HepG2 (cell line): ENCODE measurements around the gene ANAPC16. TPM values are rescaled to one million over a fixed set of nuclear protein-coding genes. Genes with fewer than 3 reads are reported as not detected.
A peak's percentile ranks its signal among the peaks of the same experiment; 100 is the strongest.

Experiments
- CAMTA2 ChIP-seq: sonication (generic); formaldehyde crosslinking; IDR thresholded peaks from 2 replicates; pipeline ENCODE4 v1.4.0; 2020; ENCODE audit warnings: mild to moderate bottlenecking, missing genetic modification reagents, borderline replicate concordance
- KLF15 ChIP-seq: sonication (generic); formaldehyde crosslinking; IDR thresholded peaks from 2 replicates; pipeline ENCODE4 v1.8.1; 2023; ENCODE audit warnings: borderline replicate concordance, mild to moderate bottlenecking, inconsistent platforms, missing genetic modification reagents, mixed read lengths
- MAX ChIP-seq: IDR thresholded peaks from 2 replicates; pipeline ENCODE4 v1.6.1; 2012; ENCODE audit warnings: inconsistent platforms
- PHF21A ChIP-seq: sonication (generic); formaldehyde crosslinking; IDR thresholded peaks from 2 replicates; pipeline ENCODE4 v1.5.0; 2020; ENCODE audit warnings: mild to moderate bottlenecking, missing genetic modification reagents
- REPIN1 ChIP-seq: sonication (generic); formaldehyde crosslinking; IDR thresholded peaks from 2 replicates; pipeline ENCODE4 v1.8.0; 2022; ENCODE audit warnings: missing genetic modification reagents, low read depth, mild to moderate bottlenecking, borderline replicate concordance
- RFX3 ChIP-seq: IDR thresholded peaks from 2 replicates; pipeline ENCODE4 v1.6.1; 2016; ENCODE audit warnings: missing biosample characterization, missing genetic modification reagents
- RNF2 ChIP-seq: fragments of 450-650 bp; conservative IDR thresholded peaks from 2 replicates; pipeline ENCODE4 v1.6.1; 2016; ENCODE audit warnings: low read depth
- ZBTB2 ChIP-seq: sonication (generic); formaldehyde crosslinking; IDR thresholded peaks from 2 replicates; pipeline ENCODE4 v1.8.0; 2022; ENCODE audit warnings: low read depth, missing genetic modification reagents
- ZBTB42 ChIP-seq: sonication (generic); formaldehyde crosslinking; IDR thresholded peaks from 2 replicates; pipeline ENCODE4 v1.5.0; 2020; ENCODE audit warnings: mild to moderate bottlenecking, missing genetic modification reagents
- ZBTB7A ChIP-seq: sonication (generic); formaldehyde crosslinking; IDR thresholded peaks from 2 replicates; pipeline ENCODE4 v1.8.0; 2022; ENCODE audit warnings: mild to moderate bottlenecking, missing genetic modification reagents
- ZKSCAN5 ChIP-seq: sonication (generic); formaldehyde crosslinking; IDR thresholded peaks from 2 replicates; pipeline ENCODE4 v1.5.1; 2020; ENCODE audit warnings: mild to moderate bottlenecking, missing genetic modification reagents
- ZMAT5 ChIP-seq: sonication (generic); formaldehyde crosslinking; IDR thresholded peaks from 2 replicates; pipeline ENCODE4 v1.5.0; 2020; ENCODE audit warnings: mild to moderate bottlenecking, low read depth, missing genetic modification reagents, borderline replicate concordance
- ZNF225 ChIP-seq: sonication (generic); formaldehyde crosslinking; IDR thresholded peaks from 2 replicates; pipeline ENCODE4 v1.4.0; 2020; ENCODE audit warnings: mild to moderate bottlenecking, missing genetic modification reagents
- ZNF232 ChIP-seq: sonication (generic); formaldehyde crosslinking; IDR thresholded peaks from 2 replicates; pipeline ENCODE4 v1.4.0; 2020; ENCODE audit warnings: missing genetic modification reagents, borderline replicate concordance
- ZNF235 ChIP-seq: sonication (generic); formaldehyde crosslinking; IDR thresholded peaks from 2 replicates; pipeline ENCODE4 v1.8.1; 2023; ENCODE audit warnings: mild to moderate bottlenecking, missing genetic modification reagents, borderline replicate concordance
- ZNF614 ChIP-seq: IDR thresholded peaks from 2 replicates; pipeline ENCODE4 v1.6.1; 2018; ENCODE audit warnings: missing biosample characterization, missing genetic modification reagents, inconsistent platforms, borderline replicate concordance
- ZNF660 ChIP-seq: sonication (generic); formaldehyde crosslinking; IDR thresholded peaks from 2 replicates; pipeline ENCODE4 v1.5.1; 2020; ENCODE audit warnings: mild to moderate bottlenecking, low read depth, missing genetic modification reagents, borderline replicate concordance
- ZNF737 ChIP-seq: sonication (generic); formaldehyde crosslinking; IDR thresholded peaks from 2 replicates; pipeline ENCODE4 v1.5.0; 2020; ENCODE audit warnings: missing genetic modification reagents, mild to moderate bottlenecking, borderline replicate concordance
- ZNF782 ChIP-seq: sonication (generic); formaldehyde crosslinking; IDR thresholded peaks from 2 replicates; pipeline ENCODE4 v1.4.0; 2020; ENCODE audit warnings: missing genetic modification reagents, mild to moderate bottlenecking, borderline replicate concordance
- ZNF850 ChIP-seq: sonication (generic); formaldehyde crosslinking; conservative IDR thresholded peaks from 2 replicates; pipeline ENCODE4 v1.9.0; 2021; ENCODE audit warnings: mild to moderate bottlenecking, missing genetic modification reagents
- polyA plus RNA-seq, 8 experiments: library from polyadenylated mRNA; depleted of rRNA in 3 of 8; stranded (reverse) in 7 of 8; unstranded in 1 of 8; fragments of >200 nt; fragmentation: Illumina TruSeq in 4 of 8; extraction: Trizol in 4 of 8; gene quantifications; 2 replicates each; pipeline versions ENCODE4 v1.2.1 to v1.2.3, GENCODE V29; 2011 to 2016; ENCODE audit warnings: low read depth in 4 of 8, missing spikeins in 1 of 8, mixed read lengths in 1 of 8; ENCODE audit not compliant: insufficient read depth in 1 of 8
- total RNA-seq, 5 experiments: library from RNA; depleted of rRNA; stranded (reverse); fragments of >200 nt; fragmentation: Illumina TruSeq; extraction: Trizol; gene quantifications; 2 replicates each; pipeline ENCODE4 v1.2.3, GENCODE V29; 2016; ENCODE audit warnings: low read depth in 1 of 5
- TF ChIP-seq, protein P1 (sequence below): sonication (generic); formaldehyde crosslinking; IDR thresholded peaks from 2 replicates; pipeline ENCODE4 v1.8.1; 2023; ENCODE audit warnings: missing genetic modification reagents, inconsistent platforms, borderline replicate concordance
- TF ChIP-seq, protein P2 (sequence below): sonication (generic); formaldehyde crosslinking; IDR thresholded peaks from 2 replicates; pipeline ENCODE4 v1.5.1; 2020; ENCODE audit warnings: mild to moderate bottlenecking, missing genetic modification reagents, borderline replicate concordance
- TF ChIP-seq, protein P3 (sequence below): sonication (generic); formaldehyde crosslinking; IDR thresholded peaks from 2 replicates; pipeline ENCODE4 v1.5.1; 2020; ENCODE audit warnings: missing genetic modification reagents, mild to moderate bottlenecking, borderline replicate concordance

ANAPC16 gene
- total and polyA plus RNA-seq, 2 of the 13 experiments (the other 11 are each of a cell fraction or from before 2014, with no cell fraction given) = 74.8 to 89.4 TPM

GRCh38 chr10:72274730-72275350, 59.0 kb downstream of the ANAPC16 start (continued):
- peak; percentile 80; the same call in 1 of the 2 replicates for TF ChIP-seq ZBTB42 (CRISPR knock-in tag)
- TF ChIP-seq ZNF614 = no peak
- no peak for TF ChIP-seq ZNF660 (CRISPR knock-in tag)
- no peak for TF ChIP-seq ZKSCAN5 (CRISPR knock-in tag)
- TF ChIP-seq ZNF225 = no peak; the same call in 1 of the 2 replicates
- TF ChIP-seq ZBTB7A (CRISPR knock-in tag) = peak; percentile 79
- TF ChIP-seq, protein P1, sequence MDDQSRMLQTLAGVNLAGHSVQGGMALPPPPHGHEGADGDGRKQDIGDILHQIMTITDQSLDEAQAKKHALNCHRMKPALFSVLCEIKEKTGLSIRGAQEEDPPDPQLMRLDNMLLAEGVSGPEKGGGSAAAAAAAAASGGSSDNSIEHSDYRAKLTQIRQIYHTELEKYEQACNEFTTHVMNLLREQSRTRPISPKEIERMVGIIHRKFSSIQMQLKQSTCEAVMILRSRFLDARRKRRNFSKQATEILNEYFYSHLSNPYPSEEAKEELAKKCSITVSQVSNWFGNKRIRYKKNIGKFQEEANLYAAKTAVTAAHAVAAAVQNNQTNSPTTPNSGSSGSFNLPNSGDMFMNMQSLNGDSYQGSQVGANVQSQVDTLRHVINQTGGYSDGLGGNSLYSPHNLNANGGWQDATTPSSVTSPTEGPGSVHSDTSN (CRISPR knock-in tag) = no peak
- TF ChIP-seq PHF21A = no peak
- TF ChIP-seq MAX = peak; percentile 52; the same call in 1 of the 2 replicates
- TF ChIP-seq KLF15 (CRISPR knock-in tag) = no peak
- TF ChIP-seq RFX3 (CRISPR knock-in tag) = no peak
- TF ChIP-seq ZNF737 (CRISPR knock-in tag) = 0 out of 2 replicates have a peak, but pooled peaks have one; percentile 34
- TF ChIP-seq, protein P2, sequence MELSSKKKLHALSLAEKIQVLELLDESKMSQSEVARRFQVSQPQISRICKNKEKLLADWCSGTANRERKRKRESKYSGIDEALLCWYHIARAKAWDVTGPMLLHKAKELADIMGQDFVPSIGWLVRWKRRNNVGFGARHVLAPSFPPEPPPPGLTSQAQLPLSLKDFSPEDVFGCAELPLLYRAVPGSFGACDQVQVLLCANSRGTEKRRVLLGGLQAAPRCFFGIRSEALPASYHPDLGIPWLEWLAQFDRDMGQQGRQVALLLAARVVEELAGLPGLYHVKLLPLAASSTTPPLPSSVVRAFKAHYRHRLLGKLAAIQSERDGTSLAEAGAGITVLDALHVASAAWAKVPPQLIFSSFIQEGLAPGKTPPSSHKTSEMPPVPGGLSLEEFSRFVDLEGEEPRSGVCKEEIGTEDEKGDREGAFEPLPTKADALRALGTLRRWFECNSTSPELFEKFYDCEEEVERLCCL = no peak
- no peak for TF ChIP-seq ZNF232
- TF ChIP-seq, protein P3, sequence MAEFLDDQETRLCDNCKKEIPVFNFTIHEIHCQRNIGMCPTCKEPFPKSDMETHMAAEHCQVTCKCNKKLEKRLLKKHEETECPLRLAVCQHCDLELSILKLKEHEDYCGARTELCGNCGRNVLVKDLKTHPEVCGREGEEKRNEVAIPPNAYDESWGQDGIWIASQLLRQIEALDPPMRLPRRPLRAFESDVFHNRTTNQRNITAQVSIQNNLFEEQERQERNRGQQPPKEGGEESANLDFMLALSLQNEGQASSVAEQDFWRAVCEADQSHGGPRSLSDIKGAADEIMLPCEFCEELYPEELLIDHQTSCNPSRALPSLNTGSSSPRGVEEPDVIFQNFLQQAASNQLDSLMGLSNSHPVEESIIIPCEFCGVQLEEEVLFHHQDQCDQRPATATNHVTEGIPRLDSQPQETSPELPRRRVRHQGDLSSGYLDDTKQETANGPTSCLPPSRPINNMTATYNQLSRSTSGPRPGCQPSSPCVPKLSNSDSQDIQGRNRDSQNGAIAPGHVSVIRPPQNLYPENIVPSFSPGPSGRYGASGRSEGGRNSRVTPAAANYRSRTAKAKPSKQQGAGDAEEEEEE (CRISPR knock-in tag) = no peak
- no peak for TF ChIP-seq CAMTA2 (CRISPR knock-in tag)
- 0 out of 2 replicates have a peak, but pooled peaks have one; percentile 62 for TF ChIP-seq ZMAT5 (CRISPR knock-in tag)
- 0 out of 2 replicates have a peak, but pooled peaks have one; percentile 58 for TF ChIP-seq ZNF235 (CRISPR knock-in tag)
- no peak for TF ChIP-seq ZBTB2 (CRISPR knock-in tag)
- no peak; the same call in 1 of the 2 replicates for TF ChIP-seq REPIN1 (CRISPR knock-in tag)
- TF ChIP-seq ZNF850 (CRISPR knock-in tag) = no peak
- no peak for TF ChIP-seq RNF2
- TF ChIP-seq ZNF782 (CRISPR knock-in tag) = 0 out of 2 replicates have a peak, but pooled peaks have one; percentile 36
